Left hindlimb (tissue), 1 donor: ENCODE results near the gene ZFYVE1.
"Not testable (repeated sequence)": the region's sequence is repeated elsewhere in the genome, so short reads cannot be mapped to it uniquely, and the experiment has no call there.

Experiments
- DNase-seq: peaks from one replicate; pipeline ENCODE4 v3.0.0-alpha.2; 2018

The ZFYVE1 gene

DNA sequence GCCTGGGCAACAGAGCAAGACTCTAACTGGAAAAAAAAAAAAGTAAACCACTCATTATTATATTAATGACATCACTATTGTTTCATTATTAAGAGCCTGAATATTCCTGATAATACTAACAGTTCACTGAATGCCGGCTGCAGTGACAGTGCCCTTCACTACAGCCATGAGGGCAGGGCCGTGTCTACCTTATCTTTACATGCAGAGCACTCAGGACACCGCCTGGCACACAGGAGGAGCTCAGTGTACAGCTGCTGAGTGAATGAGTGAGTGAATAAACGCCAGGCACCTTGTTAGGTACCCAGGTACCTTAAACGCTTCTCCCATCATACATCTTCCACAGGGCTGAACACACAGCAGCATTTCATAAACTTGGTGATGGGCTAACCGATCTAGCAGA is 23.2 kb downstream of the ZFYVE1 start:
- DNase-seq: no peak

DNA sequence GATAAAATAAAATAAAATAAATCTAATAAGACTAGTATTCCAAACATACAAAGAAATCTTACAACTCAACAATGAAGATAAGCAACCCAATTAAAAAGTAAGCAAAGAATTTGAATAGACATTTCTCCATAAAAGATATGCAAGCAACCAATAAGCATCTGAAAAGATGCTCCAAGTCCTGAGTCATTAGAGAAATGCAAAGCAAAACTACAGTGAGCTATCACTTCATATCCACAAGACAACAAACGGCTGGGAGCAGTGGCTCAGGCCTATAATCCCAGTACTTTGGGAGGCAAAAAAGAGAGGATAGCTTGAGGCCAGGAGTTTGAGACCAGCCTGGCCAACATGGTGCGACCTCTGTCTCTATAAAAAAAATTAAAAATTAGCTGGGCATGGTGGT is 26.8 kb downstream of the ZFYVE1 start:
- DNase-seq: no peak

DNA sequence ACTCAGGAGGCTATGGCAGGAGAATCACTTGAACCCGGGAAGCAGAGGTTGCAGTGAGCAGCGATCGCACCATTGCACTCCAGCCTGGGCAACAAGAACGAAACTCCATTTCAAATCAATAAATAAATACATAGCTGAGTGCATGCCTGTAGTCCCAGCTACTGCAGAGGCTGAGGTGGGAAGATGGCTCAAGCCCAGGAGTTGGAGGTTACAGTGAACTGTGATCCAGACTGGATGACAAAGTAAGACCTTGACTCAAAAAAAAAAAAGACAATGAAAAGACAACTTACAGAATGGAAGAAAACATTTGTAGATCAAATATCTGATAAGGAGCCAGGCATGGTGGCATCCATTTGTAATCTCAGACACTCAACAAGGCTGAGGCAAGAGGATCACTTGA is 27.6 kb downstream of the ZFYVE1 start:
- no peak for DNase-seq

DNA sequence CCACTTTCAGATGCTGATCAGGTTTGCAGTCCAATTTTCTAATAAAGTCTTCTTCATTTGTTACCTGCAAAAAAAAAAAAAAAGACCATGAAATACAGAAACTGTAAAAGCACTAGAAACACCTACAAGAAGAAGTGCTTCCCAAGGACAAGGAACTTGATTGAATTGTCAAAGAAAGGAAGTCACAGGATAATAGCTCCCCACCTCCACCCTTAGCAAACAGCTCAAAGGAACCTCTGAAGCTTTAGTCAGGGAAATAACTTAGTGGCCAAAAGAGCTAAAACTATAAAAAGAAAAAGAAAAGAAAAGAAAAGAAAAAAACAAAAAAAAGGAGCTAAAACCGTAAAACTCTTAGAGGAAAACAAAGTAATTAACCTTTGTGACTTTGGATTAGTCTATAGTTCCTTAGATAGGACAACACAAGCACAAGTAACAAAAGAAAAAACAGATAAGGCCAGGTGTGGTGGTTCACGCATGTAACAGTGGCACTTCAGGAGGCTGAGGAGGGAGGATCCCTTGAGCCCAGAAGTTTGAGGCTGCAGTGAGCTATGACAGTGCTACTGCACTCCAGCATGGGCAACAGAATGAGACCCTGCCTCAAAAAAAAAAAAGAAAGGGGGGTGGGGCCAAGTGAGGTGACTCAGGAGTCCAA is 28.5 kb downstream of the ZFYVE1 start:
- no peak for DNase-seq

DNA sequence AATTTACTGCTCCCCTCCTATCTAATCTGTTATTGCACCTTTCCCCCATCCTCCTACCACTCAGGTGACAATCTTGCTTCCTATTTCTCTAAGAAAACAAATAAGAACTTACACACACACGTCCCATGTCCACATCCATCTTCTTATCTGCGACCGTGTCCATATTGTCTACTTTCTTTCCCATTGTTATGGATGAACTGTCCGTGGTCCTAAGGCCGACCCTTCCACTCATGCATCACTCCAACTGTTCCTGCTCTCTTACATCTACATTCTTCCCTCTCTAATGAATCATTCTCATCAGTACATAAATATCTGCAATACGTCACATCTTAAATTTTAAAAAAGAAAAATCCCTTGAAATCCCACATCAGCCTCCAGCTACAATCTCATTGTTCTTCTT is 30.0 kb downstream of the ZFYVE1 start:
- DNase-seq: no peak

DNA sequence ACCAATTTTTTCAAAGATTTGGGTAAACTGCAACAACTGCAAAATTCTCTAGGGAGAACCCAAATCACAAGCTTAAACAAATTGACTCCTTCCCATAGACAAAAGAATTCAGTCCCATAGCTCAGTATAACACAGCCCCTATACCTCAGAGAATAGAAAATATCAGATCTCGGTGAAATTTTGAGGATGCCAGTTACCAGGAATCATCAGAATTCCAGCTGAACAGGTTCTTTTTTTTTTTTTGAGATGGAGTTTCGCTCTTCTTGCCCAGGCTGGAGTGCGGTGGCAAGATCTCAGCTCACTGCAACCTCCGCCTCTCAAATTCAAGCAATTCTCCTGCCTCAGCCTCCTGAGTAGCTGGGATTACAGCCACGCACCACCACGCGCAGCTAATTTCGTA is 36.7 kb downstream of the ZFYVE1 start:
- no peak for DNase-seq

DNA sequence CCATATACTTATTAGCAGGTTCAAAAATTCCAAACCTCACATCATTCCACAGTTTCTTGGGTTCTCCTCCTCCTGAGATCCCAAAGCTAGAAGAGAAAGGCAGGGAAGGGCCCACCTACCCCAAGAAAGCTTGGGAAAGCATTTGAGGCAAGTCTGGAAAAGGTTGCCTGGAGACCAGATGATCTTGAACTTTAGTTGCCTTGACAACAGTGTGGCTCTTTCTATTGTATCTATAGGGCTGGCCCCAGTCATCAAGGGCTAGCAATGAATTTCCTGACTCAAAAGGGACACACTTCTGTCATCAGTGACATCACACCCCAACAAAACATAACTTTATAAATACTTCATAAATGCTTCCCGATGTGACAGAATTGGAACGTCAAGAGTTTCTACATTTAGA is 40.0 kb downstream of the ZFYVE1 start:
- DNase-seq: no peak

DNA sequence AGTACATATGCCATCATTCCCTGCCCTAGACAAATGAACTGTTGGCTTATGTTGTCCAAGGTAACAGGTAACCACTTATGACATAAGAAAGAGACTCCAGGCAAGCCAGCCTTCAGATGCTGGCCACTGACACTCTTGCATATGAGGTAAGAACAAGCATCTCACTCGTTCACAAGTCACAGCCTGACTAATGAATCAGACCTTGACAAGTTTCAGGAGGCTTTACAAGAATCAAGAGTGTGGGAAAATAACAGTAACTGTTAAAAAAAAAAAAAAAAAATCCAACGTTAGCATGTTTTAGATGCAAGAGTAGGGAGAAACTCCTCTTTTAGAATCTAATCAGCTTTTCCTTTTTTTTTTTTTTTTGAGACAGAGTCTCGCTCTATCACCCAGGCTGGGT is 40.7 kb downstream of the ZFYVE1 start:
- no peak for DNase-seq

DNA sequence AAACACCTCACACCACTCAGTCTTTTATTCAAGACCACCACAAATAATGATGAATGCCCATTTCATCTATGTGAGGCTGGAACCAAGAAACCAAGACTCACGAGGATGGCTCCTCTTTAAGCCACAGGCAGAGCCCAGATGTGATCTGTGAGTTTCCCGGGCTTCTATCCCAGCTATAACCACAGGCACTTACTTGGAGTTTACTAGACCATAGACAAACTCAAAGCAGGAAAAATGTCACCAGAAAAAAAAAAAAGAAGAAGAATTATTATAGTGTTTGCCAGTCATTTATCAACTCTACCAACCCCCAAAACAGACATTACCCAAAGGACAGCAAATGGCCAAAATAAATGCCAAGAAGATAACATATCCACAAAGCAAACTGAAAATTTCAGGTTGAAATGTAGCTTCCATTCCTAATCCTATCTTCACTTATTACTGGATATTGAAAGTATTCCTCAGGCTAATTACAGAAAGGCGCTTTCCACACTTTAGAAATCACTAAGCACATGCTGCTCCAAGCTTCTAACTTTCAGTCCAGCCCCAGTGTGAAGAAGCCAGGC is 44.7 kb downstream of the ZFYVE1 start:
- DNase-seq: no peak

DNA sequence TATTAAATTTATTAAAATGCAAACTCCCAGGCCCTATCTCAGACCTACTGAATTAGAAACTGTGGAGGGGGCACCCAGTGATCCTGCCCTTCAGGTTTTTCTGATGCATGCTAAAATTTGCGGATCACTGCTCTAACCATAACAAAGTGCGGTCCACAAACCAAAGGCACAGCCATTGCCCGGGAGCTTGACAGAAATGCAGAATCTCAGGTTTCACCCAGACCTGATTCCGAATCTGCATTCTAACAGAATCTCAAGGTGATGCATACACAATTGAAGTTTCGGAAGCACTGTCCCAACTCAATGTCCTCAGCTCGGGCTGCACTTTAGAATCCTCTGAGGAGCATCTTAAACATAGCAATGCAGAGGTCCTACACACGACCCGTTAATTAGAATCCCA is 46.0 kb downstream of the ZFYVE1 start:
- no peak for DNase-seq

DNA sequence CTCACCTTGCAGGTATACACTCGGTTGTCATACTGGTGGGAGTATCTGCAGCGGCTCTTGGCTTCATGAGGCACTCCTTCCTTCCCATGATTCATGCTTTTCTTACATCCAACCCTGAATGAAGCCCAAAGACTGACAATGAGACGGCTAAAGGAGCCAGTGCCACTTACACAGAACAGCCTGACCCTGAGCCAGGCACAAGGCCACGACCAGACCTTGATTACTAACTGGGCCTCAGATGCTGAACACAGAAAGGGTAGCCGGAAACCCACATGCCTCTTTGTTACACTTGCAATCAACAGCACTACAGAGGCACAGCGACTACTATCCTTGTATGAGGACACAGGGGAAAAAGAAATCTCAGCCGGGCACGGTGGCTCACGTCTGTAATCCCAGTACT is 48.0 kb downstream of the ZFYVE1 start:
- no peak for DNase-seq

DNA sequence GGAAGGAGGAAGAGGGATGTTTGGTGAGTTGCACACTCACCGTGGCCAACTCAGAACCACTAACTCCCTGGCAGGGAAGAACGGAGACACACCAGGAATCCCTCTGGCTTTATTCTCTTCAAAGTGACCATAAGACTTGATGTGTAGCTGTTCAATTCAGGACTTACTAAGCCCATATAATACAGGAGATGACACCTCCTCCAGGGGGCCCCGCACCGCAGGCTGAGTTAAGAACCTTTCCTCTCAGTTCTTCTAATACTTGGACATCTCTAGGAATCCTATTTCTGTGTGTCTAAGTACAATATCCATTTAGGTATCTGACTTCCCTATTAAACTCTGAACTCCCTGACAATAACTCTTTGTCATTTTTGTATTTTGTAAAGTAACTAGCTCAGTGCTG is 51.1 kb downstream of the ZFYVE1 start:
- DNase-seq: no peak

DNA sequence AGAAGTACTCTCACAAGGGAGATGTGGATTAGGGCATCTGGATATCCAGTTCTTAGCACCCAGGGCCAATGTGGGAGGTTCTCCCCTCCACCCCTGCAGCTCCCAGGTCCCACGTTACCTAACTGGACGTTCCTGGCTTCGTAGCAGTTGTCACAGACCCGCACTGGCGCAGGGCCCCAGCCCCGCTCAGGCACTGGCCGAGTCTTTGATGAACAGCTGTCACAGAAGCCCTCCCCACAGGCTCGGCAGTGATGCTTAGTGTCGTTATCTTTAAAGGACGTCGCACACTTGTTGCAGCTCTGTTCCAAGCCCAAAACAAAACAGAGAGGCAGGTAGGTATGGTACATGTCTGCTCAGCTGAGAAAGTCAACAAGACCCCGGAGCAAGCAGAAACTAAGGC is 52.2 kb downstream of the ZFYVE1 start:
- no peak for DNase-seq

DNA sequence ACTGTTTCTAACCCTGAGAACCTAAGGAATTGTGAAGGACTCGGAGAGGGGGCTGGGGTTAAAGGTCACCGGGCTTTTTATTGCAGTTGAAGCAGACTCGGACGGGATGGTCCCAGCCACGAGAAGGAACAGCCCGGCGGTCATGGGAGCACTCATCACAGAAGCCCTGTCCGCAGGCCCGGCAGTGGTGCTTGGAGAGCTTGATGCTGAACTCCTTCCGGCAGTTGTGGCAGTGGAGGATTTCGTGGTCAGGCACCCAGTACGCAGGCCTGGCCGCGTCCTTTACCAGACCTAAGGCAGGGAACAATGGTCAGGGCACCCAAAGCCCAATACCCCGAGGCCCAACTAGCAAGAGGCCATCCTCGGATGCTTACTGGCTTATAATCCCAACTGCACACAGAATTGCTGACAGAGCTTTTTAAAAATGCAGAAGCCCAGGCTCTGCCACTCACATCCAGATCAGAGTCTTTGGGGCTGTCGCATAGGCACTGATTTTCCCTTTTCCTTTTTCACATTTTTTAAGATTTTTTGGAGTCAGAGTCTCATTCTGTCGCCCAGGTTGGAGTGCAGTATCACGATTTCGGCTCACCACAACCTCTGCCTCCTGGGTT is 56.0 kb downstream of the ZFYVE1 start:
- no peak for DNase-seq

DNA sequence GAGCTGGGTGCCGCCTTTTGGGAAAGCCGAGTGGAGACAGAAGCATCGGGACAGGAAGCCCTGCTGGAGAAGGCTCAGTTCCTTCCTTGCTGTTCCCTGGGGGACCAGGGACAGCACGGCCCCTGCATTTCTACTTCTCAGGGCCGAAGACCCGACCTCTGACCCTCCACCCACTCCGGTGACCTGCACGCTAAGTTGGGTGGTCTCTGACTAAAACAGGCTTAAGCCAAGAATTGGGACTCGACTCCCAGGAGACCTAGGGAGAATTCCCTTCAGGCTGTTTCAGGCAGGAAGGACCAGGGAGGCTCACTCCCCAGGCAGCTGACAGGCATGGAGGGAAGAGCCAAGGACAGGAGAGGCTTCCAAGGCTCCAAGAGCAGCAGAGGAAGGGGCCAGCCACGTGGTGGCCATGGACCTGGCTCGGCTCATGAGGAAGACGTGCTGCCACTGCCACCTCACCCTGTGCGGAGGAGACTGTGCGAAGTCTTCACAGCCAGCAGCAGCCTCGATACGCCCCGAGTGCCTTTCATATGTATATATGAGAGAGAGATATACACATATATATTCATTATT is 56.8 kb downstream of the ZFYVE1 start:
- no peak for DNase-seq

DNA sequence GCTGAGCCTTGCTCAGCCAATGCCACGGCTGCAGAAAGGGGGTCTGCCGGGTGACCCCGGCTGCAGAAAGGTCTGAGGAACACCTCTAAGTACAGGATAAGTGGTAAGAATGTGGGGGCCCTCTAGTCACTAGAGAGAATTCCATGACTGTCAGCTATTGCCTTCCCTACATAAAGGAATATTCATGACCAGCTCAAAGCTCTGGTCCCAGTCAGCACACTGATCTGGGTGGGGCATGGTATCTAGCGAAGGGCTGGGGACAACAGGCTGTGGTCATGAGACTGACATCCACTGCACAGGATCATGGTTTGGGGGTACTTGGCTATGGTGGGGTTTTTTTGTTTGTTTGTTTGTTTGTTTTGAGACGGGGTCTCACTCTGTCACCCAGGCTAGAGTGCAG is 58.6 kb downstream of the ZFYVE1 start:
- DNase-seq: no peak

DNA sequence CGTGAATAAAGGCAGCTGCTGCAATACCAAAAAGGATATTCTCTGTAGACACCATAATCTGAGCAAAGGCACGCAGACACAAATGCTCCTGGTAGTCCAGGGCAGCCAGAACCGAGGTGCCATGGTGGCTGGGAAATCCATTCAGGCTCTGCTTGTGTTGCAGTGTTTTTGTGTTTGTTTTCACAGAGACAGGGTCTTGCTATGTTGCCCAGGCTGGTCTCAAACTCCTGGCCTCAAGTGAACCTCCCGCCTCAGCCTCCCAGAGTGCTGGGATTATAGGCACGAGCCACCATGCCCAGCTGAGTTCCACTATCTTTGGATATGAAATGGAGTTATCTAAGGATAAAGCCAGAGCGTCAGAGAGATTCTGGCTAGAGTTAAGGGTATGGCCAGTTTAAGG is 60.9 kb downstream of the ZFYVE1 start:
- DNase-seq: no peak

DNA sequence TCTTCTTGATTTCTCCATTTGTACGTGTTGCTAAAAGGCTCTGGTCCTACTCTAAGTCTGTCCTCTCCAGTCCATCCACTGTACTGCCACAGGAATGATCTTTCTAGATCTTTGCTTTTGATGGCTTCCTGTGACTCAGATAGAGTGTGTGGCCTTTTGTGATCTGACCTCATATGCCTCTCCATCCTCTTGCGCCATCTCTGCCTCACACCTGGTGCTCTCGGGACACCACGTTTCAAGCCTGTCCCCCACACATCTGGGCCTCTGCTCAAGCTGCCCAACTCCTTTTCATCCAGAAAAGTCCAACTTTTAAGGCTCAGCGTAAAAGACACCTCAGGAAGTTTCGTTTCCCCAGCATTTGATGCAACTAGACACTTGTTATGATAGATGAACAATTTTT is 61.7 kb downstream of the ZFYVE1 start:
- no peak for DNase-seq

DNA sequence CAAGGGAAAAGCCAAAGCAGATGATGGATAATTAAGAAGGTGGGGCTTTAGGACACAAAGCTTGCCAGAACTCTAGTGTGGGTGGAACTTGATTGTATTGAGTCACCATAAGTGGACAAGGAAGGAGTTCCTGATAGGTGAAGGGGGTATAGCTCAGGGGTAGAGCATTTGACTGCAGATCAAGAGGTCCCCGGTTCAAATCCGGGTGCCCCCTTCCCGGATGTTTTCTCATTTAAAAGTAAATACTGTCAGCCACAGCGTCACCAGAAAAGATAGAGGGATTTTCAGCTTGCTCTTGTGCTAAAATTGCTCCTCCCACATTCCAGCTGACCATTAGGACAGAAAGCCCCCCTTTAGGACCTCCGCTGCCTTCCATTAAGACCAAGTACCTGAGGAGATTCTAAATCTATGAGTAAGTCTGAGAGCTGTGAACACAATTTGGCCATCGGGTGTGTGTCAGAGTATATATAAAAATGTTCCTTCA is 64.0 kb downstream of the ZFYVE1 start:
- DNase-seq: no peak

DNA sequence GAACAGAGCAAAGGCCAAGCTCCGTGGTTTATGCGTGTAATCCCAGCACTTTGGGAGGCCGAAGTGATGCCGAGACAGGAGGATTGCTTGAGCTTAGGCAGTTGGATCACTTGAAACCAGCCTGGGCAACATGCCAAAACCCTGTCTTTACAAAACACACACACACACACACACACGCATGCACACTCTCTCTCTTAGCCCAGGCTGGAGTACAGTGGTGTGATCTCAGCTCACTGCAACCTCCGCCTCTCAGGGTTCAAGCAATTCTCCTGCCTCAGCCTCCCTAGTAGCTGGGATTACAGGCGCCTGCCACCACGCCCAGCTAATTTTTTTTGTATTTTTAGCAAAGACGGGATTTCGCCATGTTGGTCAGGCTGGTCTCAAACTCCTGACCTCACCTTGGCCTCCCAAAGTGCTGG is 64.6 kb downstream of the ZFYVE1 start:
- DNase-seq: not testable (repeated sequence)

DNA sequence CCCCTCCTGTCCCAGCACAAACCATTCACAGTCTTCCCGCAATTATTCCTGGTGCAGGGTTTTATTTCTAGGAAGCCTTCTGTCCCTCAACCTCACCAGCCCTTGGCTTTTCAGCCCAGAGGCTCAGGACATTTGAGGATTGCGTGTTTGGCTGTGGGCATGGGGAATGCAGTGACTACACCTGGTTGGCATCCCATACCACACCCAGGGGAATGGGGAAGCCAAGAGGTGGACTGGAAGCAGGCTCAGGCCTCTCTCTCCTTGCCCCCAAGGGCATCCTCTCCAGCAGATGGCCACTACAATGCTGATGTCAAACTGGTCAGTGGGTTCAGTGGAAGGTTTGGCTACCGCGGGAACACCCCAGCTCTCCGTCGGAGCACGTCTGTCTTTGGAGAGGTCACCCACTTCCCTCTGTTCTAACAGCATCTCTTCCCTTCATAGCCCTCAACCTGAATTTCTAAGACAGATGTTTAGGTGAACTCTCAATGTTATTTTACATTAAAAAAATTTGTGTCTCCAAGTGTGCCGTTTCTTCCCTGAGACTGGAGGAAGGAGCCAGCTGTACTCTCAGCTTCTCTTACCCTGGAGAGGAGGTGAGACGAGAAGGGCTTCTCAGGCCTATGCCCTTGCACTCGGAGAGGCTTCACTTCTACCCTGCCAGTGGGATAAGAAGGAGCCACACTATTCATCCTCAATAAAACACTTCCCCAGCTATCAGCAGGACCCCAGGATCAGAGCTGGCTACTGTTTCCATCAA is 65.1 kb downstream of the ZFYVE1 start:
- DNase-seq: no peak

DNA sequence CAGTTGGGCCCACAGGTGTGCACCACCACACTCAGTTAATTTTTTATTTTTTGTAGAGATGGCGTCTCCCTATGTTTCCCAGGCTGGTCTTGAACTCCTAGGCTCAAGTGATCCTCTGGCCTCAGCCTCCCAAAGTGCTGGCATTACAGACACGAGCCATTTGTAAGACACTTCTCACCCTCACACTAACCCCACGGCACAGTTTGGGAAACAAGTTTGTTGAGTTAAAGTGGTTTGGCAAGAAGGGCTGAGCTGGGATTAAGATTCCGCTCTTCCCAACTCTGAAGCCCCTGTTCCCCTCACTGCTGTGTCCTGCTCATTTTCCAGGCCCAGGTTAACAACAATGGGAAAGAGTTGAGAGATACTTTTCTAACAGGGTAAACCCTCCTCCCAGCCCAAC is 65.9 kb downstream of the ZFYVE1 start:
- DNase-seq: not testable (repeated sequence)

DNA sequence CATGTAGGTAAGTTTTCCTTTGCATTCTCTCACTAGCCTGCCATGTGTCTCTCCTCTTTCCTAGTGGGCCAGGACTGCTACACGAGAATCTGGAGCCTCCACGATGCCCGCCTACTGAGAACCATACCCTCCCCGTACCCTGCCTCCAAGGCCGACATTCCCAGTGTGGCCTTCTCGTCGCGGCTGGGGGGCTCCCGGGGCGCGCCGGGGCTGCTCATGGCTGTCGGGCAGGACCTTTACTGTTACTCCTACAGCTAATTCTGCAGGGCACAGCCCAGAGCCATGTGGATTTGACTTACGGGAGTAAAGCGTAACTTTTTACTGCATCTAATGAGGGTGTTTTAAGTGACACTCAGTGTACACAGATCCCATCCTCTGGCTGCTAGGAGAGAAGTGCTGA is 68.4 kb downstream of the ZFYVE1 start:
- no peak for DNase-seq

DNA sequence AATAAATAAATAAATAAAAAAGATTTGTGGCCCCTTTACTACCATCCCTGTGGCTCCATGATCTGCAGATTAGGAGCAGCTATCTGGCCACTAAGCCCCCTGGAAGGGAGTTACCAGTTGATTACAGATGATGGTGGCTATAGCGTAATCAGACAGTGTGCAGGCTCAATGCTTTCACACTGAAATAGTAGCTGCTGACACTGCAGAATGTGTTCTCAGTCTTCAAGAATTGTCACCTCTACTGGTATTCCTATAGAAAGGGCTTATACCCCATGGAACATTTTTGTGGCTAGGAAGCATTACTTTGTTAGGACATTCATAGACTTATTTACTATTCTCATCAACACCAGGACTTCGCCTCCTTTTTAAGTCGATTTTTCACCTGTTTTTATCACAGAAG is 69.7 kb downstream of the ZFYVE1 start:
- no peak for DNase-seq
